HG03575 (cell line): Measurements from ENCODE around the gene MLXIP.
"Not testable (repeated sequence)": the region's sequence is repeated elsewhere in the genome, so short reads cannot be mapped to it uniquely, and the experiment has no call there.

Source experiments
- ATAC-seq: cut with Tn5 transposase; IDR thresholded peaks from one replicate; pipeline ENCODE4 v1.9.1; 2021; ENCODE audit not compliant: unreplicated experiment, insufficient number of reproducible peaks, low FRiP score; ENCODE audit errors: extremely low read depth

MLXIP gene

DNA sequence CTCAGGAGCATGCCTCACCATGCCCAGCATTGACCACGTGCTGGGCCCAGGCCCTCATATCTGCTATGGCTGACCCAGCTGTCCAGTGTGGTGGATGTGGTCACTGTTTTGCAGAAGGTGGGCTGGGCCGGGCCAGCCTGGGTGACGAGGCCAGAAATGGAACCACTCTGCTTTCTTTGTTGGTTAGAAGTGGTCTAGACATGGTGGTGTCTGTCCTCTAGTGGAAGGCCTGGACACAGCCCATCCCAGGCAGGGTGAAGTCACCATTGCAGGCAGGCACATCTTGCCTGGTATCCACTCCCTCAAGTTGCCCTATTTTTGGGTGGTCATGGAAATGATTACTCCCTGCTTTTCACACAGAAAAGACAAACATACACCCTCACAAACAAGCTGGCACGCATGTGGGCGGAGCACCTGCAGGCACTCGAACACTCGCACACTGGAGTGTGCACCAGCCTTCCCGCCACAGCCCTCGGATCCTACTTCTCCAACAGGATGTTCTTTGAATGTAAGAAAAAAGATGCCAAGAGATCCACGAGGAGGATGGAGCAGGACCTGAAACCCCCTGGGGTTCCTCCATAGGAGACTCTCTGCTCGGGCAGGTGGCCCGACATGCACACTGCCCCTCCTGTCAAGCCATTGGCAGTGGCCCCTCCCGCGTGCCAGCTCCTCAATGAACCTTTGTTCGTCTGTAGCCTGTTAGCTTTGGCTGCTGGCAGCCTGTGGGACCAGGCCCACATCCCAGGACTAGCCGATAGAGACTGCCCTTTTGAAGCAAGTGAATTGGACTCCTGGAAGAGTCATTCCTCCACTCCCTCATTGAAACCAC, 38.4 kb downstream of the MLXIP start:
- ATAC-seq = no peak

DNA sequence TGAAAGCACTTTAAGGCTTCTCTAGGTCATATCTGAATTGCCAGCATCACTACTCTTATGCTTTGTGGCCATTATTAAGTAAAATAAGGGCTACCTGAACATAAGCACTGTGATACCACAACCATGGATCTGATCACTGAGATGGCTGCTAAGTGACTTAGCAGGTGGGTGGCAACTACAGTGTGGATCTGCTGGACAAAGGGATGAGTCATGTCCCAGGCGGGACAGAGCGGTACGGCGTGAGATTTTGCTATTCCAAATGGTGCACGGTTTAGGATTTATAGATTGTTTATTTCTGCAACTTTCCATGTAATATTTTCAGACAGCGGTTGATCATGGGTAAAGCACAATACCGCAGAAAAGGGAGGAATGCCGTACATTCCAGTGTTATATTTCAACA, 39.4 kb downstream of the MLXIP start:
- no peak for ATAC-seq

DNA sequence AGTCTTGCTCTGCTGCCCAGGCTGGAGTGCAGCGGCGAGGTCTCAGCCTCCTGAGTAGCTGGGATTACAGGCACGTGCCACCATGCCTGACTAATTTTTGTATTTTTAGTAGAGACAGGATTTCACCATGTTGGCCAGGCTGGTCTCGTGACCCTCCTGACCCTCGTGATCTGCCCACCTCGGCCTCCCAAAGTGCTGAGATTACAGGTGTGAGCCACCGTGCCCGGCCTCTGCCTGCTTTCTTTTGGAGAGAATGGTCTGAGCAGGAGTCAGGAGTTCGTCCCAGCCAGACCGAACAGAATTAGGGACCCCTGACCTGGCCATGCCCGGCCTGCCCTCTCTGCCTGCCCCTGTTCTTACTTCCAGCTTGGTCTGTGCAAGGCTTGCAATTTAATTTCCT, 42.8 kb downstream of the MLXIP start:
- ATAC-seq = not testable (repeated sequence)

DNA sequence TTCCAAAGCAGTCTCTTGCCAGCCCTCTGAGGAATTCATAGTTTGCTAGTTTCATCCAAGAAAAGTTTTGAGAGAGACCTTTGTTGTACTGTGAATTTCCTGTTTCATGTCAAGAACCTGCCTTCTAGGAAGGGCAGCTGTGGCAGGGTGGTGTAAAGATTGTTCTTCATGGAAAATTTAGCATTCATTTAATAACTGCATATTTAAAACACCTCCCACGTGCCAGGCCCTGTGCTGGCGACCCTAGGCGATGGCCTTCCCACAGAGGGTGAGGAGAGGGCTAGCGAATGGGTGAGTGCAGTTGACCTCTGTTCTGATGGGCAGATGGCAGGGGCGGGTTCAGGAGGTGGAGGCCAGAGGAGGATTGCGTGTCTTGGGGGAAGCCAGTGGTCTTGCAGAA, 43.2 kb downstream of the MLXIP start:
- ATAC-seq = no peak

DNA sequence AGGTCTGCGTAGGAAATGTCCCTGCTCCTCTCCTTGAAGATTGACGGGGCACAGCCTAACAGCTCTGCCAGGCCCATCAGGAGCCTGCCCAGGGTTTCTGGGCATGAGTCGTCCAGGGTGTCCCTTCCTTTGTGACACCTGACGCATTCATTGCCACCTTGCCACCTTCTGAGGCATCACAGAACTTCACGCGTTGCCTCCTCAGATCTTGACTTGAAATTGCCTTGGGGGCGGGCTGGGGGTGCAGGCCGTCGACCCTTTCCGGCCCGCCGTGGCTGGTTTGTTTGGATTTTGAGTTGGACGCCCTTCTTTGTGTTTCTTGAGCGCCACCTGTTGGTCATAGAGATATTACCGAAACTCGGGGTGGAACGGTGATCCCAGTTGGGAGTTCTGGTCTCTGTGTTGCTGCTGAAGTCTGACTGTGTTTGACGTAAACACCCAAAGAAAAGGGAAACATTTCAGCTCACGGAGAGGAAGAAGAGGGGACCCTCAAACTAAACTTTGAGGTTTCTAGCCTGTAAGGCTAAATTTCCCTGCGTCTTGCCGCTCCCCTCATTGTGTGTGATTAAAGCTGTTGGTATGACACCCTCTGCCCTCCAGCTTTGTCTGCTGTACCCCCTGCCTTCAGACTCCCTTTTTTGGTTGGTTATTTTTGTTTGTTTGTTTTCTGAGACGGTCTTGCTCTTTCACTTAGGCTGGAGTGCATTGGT, 44.6 kb downstream of the MLXIP start:
- no peak for ATAC-seq

DNA sequence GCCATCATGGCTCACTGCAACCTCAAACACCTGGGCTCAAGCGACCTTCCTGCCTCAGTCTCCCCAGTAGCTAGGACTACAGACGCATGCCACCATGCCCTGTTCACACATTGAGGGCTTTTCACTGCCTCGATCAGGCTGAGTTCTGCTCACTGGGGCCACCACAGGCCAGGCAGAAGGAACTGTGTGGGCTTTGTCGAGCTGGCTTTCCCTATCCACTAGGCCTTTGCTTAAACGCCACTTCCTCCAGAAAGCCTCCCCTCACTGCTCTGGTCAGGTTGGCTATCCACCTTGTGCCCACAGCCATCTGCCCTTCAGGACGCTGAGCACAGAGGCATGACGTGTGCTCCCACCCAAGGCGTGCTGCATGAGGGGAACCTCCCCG, 45.2 kb downstream of the MLXIP start:
- no peak for ATAC-seq

DNA sequence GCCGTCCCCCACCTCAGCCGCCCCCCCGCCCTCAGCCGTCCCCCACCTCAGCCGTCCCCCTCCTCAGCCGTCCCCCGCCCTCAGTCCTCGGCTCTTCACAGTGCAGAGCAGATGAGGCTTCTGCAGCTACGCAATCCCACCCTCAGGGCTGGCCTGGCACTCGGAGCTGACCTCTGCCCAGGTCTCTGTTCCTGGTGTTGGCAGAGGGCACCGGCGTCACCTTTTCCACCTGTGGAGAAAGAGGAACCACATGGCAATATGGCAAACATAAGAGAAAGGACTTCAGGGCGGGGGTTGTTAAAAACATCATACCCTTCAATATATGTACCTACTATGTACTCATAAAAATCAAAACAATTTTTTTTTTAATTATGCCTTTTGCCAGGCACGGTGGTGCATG, 45.8 kb downstream of the MLXIP start:
- ATAC-seq = no peak

DNA sequence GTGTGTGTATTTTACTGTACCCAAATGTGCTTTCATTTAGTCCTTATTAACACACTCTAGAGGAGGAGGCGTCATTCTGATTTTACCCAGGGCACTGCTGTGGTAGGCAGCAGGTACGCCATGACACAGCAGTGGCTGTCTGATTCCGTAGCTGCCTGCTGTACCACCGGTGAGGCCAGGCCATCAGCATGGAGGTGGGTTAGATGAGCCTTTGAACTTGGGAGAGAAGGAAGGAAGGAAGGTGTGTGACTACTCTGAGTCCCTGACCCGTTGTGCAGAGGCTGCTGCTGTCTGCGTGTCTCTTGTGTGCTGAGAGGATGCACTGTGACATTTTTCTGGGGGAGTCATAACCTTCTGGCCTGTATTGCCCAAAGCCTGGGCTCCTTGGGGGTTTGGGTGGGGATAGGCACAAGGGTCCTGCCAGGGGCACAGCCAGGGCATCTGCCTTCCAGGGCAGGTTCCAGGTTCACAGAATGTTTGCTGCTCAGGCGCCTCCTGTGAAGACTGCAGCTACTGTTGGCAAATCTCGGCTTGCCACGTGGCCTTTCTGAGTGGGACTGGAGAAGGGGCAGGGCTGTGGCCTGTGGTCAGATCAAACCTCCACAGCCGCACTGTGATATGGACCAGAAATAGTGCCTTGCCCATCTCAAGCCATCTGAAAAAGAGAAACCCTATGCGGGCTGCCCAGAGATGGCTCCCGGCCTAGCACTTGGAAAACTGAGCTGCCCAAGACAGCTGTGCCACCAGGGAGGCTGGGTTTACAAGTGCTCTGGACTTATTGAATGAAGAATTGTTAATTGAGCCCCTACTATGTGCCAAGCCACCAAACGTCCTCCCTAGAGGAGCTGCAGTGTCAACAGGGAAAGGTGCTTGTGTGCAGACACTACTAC, 47.1 kb downstream of the MLXIP start:
- no peak for ATAC-seq

DNA sequence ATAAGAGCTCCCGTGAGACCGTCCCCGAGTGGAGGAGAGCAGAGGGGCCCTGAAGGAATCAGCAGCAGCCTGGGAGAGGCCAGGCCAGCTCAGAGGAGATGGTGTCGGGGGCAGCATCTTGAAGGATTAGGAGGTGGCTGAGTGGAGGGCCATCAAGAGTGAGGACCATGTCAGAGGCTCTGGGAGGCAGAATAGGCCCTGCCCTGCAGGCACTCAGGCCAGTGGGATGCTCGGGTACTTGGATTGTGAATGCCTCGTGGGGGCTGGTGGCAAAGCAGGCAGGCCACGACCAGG, 47.7 kb downstream of the MLXIP start:
- ATAC-seq = no peak

DNA sequence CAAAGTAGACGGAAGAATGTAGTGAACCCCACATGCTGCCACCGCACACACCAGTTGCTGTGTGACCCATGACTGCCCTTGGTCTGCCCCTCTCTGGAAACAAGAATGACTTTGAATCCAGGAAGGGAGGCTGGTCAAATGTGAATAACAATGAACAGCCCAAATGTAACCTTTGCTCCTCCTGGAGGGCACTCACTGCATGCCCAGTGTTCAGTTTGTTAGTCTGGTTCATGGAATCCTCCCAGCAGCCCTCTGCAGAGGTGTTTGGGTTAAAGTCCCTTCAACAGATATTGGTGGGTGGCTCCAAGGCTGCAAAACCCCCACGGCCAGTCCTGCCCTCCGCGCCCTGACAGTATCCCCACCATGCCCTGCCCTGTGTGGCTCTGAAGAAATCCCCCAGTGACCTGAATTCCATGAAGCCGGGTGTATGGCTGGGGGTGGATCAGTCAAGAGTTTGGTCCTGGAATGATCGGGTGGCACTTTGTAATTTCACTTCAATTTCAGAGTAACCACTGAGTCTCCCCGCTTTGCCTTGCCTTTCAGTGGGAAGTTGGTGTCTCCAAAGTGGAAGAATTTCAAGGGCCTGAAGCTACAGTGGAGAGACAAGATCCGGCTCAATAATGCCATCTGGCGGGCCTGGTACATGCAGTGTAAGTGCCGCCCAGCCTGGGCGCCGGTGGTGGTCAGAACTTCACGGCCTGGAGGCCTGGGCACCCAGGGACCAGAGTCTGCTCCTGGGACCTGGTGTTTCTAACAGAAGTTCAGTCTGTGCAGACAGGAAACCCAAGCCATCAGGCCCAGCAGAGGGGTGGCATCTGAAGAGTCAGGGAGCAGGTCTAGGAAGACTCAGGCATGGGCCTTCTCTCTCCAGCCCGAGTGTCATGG, 48.4 kb downstream of the MLXIP start:
- no peak for ATAC-seq

DNA sequence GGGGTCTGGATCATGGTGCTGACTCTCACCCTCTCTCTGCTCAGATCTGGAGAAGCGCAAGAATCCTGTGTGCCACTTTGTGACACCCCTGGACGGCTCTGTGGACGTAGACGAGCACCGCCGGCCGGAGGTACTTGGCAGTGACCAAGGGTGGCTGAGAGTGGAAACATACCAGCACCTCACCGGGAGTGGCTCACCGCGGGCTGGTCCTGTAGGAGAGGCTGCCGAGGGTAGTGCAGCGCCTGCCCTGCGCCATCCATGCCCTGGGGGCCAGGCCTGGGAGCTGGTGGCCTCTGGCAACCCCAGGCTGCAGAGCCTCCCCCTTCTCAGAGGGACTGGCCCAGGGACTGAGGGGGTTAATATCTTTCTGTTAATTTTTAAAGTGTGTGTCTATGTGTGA, 49.3 kb downstream of the MLXIP start:
- no peak for ATAC-seq

DNA sequence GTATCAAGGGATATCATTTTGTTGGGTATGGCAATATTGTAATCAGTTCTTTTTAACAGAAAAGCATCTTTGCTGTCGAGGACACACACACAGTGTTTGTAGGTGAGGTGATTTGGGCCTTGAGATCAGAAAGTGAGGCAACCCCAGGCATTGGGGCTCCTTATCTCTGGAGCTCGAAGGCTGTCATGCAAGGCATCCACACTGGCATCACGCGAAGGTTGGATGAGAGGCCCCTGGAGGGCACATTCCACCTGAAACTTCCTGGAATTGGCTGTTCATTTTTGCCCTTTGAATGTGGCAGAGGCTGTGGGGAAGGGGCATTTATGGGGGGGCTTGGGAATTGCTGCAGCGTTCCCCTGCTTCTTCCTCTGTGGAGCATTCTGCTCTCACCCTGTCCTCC, 49.9 kb downstream of the MLXIP start:
- ATAC-seq = no peak

DNA sequence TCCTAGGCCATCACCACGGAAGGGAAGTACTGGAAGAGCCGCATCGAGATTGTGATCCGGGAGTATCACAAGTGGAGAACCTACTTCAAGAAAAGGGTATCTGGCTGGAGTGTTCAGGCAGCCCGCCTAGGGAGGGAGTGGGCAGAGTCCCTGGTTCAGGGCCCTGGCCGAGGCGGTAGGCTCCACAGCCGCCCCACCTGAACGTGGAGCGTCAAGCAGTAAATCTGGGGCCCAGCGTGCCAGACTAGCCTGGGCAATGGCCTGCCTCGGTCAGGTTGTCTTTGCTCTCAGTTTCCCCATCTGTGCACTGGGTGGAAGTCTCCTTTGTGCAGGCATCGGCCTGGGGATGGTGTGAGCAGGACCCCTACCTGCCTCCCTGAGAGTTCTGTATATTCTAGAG, 50.6 kb downstream of the MLXIP start:
- ATAC-seq = no peak

DNA sequence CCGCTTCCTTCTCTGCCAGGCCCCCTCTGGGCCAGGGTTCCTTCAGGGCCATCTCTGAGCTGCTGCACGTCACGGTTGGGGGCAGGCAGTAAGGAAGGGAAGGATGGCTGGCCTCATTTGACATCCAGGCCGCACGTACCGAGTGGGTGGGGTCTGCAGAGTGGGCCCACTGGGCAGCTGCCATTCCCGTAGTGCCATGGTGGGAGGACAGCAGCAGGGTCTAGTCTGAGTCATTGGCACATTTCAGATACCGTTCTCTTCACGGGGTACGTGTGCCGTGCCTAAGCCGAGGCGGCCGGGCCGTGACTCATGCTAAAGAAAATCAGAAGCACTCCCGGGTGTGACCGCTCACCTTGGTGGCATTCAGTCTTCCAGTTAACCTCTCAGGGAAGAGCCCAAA, 51.6 kb downstream of the MLXIP start:
- ATAC-seq = no peak

DNA sequence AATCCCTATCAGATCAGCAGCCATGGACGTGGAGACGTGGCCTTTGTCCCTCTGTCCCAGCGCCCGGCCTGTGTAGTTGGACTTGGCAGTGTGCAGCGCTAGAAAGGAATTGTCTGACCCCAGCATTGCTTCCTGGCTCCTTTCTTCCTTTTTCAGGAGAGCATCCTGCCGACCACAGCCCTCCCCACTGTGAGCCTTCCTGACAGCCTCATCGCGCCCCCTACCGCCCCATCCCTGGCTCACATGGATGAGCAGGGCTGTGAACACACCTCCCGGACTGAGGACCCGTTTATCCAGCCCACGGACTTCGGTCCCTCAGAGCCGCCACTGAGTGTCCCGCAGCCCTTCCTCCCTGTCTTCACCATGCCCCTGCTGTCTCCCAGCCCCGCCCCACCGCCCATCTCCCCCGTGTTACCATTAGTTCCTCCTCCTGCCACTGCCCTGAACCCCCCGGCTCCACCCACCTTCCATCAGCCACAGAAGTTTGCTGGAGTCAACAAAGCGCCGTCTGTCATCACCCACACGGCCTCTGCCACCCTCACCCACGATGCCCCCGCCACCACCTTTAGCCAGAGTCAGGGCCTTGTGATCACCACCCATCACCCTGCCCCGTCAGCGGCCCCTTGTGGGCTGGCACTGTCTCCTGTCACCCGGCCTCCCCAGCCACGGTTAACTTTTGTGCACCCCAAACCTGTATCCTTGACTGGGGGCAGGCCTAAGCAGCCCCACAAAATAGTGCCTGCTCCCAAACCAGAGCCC, 54.8 kb downstream of the MLXIP start:
- no peak for ATAC-seq

DNA sequence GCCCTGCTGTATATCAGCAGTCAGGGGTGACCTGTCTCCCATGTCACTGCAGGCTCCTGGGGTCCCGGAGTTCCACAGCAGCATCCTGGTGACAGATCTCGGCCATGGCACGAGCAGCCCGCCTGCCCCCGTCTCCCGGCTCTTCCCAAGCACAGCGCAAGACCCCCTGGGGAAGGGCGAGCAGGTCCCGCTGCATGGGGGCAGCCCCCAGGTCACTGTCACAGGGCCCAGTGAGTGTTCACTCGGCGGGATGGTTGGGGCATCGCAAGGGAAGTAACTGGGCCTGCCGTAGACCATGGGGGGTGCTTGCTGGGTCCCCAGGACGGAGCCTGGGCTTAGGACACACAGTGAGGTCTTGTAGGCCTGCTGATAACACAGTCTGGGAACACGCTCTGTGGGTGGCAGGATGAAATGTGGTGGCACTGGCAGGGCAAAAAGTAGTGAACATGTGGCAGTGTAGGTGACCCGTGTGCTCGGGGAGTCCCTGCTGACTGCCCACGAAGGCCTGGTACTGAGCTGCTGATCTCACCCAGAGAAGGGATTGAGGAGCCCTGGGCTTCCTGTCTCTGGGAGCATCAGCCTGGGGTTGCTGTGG, 57.0 kb downstream of the MLXIP start:
- no peak for ATAC-seq

DNA sequence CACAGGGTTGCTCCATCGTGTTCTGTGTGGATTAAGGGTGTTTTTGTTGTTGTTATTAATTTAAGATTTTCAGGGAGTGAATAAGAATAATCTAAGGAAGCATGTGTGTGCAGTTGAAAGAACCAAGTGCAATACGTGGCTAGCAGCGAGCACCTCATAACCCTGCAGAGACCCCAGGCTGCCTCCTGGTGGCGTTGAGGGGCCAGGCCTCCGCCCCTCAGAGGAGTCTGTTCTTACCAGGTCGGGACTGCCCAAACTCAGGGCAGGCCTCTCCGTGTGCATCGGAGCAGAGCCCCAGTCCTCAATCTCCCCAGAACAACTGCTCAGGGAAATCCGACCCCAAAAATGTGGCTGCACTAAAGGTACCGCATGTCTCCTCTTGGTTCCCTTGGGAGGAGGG, 58.7 kb downstream of the MLXIP start:
- ATAC-seq = no peak

DNA sequence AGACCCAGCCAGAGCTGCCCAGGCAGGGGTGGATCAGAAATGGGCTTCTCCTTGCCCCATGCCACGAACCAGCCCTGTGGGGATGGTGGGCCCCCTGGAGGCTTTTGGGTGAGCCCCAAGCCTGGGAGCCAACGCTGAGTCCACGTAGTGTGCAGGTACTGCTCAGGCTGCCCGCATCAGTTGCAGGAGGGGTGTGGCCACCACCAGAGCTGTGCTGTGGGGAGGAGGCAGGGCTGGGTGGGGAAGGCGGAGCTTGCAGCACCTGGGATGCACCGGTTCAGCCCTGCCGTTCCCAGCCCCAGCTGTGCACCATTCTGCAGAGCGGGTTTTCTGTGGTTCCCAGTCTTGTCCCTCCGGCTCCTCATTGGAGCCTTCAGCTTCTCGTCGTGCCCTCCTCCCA, 59.1 kb downstream of the MLXIP start:
- no peak for ATAC-seq
